Immature natural killer cell (primary cell): ENCODE data around the gene KCNT1. TPM values are rescaled to one million over a fixed set of nuclear protein-coding genes. Genes with fewer than 3 reads are reported as not detected.

Experiments used
- DNase-seq, 3 donors: peaks; one replicate each; pipeline ENCODE4 v3.0.0; 2022; ENCODE audit warnings: mixed read lengths in 1 of 3
- H3K27ac Mint-ChIP-seq, 6 donors: one replicate each; pipeline ENCODE4 v1.8.0; 2020; ENCODE audit warnings: mixed read lengths in 6 of 6, mild to moderate bottlenecking in 5 of 6, inconsistent platforms in 4 of 6, moderate library complexity in 3 of 6
- H3K27me3 Mint-ChIP-seq, 3 donors: one replicate each; pipeline ENCODE4 v1.8.0; 2020 to 2021; ENCODE audit warnings: low read depth in 3 of 3, mild to moderate bottlenecking in 3 of 3, mixed read lengths in 3 of 3, moderate library complexity in 3 of 3, inconsistent platforms in 1 of 3
- H3K36me3 Mint-ChIP-seq, 3 donors: one replicate each; pipeline ENCODE4 v1.8.0; 2020; ENCODE audit warnings: mixed read lengths in 3 of 3, inconsistent platforms in 2 of 3, mild to moderate bottlenecking in 2 of 3
- H3K4me1 Mint-ChIP-seq, 2 donors: one replicate each; pipeline ENCODE4 v1.8.0; 2020; ENCODE audit warnings: inconsistent platforms in 2 of 2, mild to moderate bottlenecking in 2 of 2, mixed read lengths in 2 of 2, moderate library complexity in 1 of 2
- H3K4me3 Mint-ChIP-seq, 5 donors: one replicate each; pipeline ENCODE4 v1.8.0; 2020; ENCODE audit warnings: mild to moderate bottlenecking in 5 of 5, mixed read lengths in 5 of 5, inconsistent platforms in 3 of 5, moderate library complexity in 3 of 5
- H3K9me3 Mint-ChIP-seq, 6 donors: one replicate each; pipeline ENCODE4 v1.8.0; 2020; ENCODE audit warnings: mild to moderate bottlenecking in 6 of 6, mixed read lengths in 6 of 6, inconsistent platforms in 4 of 6, moderate library complexity in 3 of 6
- polyA plus RNA-seq, 3 donors: library from polyadenylated mRNA; unstranded; fragments of 300-500 nt; fragmentation: Illumina TruSeq; gene quantifications; one replicate each; pipeline ENCODE4 v1.2.3, GENCODE V29; 2021

The KCNT1 gene
- polyA plus RNA-seq, 3 donors from 2014 or later = not detected

- Mint-ChIP-seq H3K4me1 (peaks cover 2 to 10% of the 10 kb centered on the region in 2 donors), H3K9me3 (peaks cover 3 to 13% (median 9%) of the 10 kb centered on the region in 6 donors), H3K4me3 (no peak overlapping the region), H3K36me3 (peaks cover 20 to 38% (median 37%) of the 10 kb centered on the region in 3 donors), H3K27me3 (peaks cover 0 to 4% (median 0%) of the 10 kb centered on the region in 3 donors), H3K27ac (no peak overlapping the region)
- no peak for DNase-seq
Measured at GRCh38 chr9:135828656-135829055, 126.7 kb downstream of the KCNT1 start.

GRCh38 chr9:135830496-135830895 lies 128.5 kb downstream of the KCNT1 start:
- no peak for DNase-seq
- Mint-ChIP-seq H3K36me3 (peaks cover 16 to 37% (median 33%) of the 10 kb centered on the region in 3 donors), H3K4me3 (no peak overlapping the region), H3K27ac (no peak overlapping the region), H3K9me3 (peaks cover 3 to 13% (median 9%) of the 10 kb centered on the region in 6 donors), H3K4me1 (peaks cover 2 to 10% of the 10 kb centered on the region in 2 donors), H3K27me3 (peaks cover 0 to 4% (median 0%) of the 10 kb centered on the region in 3 donors)

- peaks cover 2 to 10% of the 10 kb centered on the region in 2 donors for H3K4me1 Mint-ChIP-seq
- DNase-seq = no peak
- no peak overlapping the region for H3K4me3 Mint-ChIP-seq
- H3K36me3 Mint-ChIP-seq = peaks cover under 1 to 17% (median 6%) of the 10 kb centered on the region in 3 donors
- peaks cover 0 to 4% (median 0%) of the 10 kb centered on the region in 3 donors for H3K27me3 Mint-ChIP-seq
- peaks cover 0 to 4% (median under 1%) of the 10 kb centered on the region in 6 donors for H3K9me3 Mint-ChIP-seq
- H3K27ac Mint-ChIP-seq = no peak overlapping the region
Measured at GRCh38 chr9:135833864-135834263, 131.9 kb downstream of the KCNT1 start.

- Mint-ChIP-seq H3K4me3 (no peak overlapping the region), H3K27me3 (peaks cover 0 to 4% (median 0%) of the 10 kb centered on the region in 3 donors), H3K27ac (no peak overlapping the region), H3K9me3 (no peaks in the 10 kb centered on the region), H3K36me3 (peaks cover 0 to 9% (median 4%) of the 10 kb centered on the region in 3 donors), H3K4me1 (peaks cover 2 to 10% of the 10 kb centered on the region in 2 donors)
- no peak for DNase-seq
Measured at GRCh38 chr9:135835131-135835530, 133.1 kb downstream of the KCNT1 start.

GRCh38 chr9:135839516-135839915 lies 137.5 kb downstream of the KCNT1 start:
- H3K9me3 Mint-ChIP-seq = peaks cover 0 to 7% (median 5%) of the 10 kb centered on the region in 6 donors
- peaks cover 7 to 23% (median 14%) of the 10 kb centered on the region in 3 donors for H3K36me3 Mint-ChIP-seq
- DNase-seq = no peak
- H3K4me1 Mint-ChIP-seq = peaks cover 3 to 6% of the 10 kb centered on the region in 2 donors
- peaks cover 0 to 1% (median 0%) of the 10 kb centered on the region in 3 donors for H3K27me3 Mint-ChIP-seq
- no peak overlapping the region for H3K4me3 Mint-ChIP-seq
- no peak overlapping the region for H3K27ac Mint-ChIP-seq

- H3K4me1 Mint-ChIP-seq = peaks cover 3 to 6% of the 10 kb centered on the region in 2 donors
- peaks cover 0 to 11% (median 5%) of the 10 kb centered on the region in 6 donors for H3K9me3 Mint-ChIP-seq
- peaks cover 0 to 1% (median 0%) of the 10 kb centered on the region in 3 donors for H3K27me3 Mint-ChIP-seq
- DNase-seq = no peak
- no peak overlapping the region for H3K4me3 Mint-ChIP-seq
- peak overlapping the region in 1 of 6 donors; percentile 32 for H3K27ac Mint-ChIP-seq
- H3K36me3 Mint-ChIP-seq = peaks cover 12 to 26% (median 20%) of the 10 kb centered on the region in 3 donors
Measured at GRCh38 chr9:135840107-135840506, 138.1 kb downstream of the KCNT1 start.

- Mint-ChIP-seq H3K36me3 (peaks cover 13 to 30% (median 24%) of the 10 kb centered on the region in 3 donors), H3K27ac (peak overlapping the region in 1 of 6 donors; percentile 32), H3K9me3 (peaks cover 0 to 11% (median 5%) of the 10 kb centered on the region in 6 donors), H3K4me1 (peaks cover 3 to 6% of the 10 kb centered on the region in 2 donors), H3K4me3 (no peak overlapping the region), H3K27me3 (peaks cover 0 to 1% (median 0%) of the 10 kb centered on the region in 3 donors)
- DNase-seq = no peak
Measured at GRCh38 chr9:135840539-135840938, 138.6 kb downstream of the KCNT1 start.

Other genes starting within 250 kb of the KCNT1 start
- 1 to 10 TPM in 1 of 3 donors, under 1 TPM in 2; 0.29 to 1.2 (median 0.39) TPM for gene PPP1R26, start 222.4 kb upstream of the KCNT1 start, polyA plus RNA-seq
- gene MRPS2, start 201.5 kb upstream of the KCNT1 start, polyA plus RNA-seq = 10 to 100 TPM; 28.6 to 53.4 (median 32.9) TPM
- not detected for gene LCN1, start 180.7 kb upstream of the KCNT1 start, polyA plus RNA-seq
- not detected for gene OBP2A, start 156.1 kb upstream of the KCNT1 start, polyA plus RNA-seq
- not detected for gene PAEP, start 140.4 kb upstream of the KCNT1 start, polyA plus RNA-seq
- not detected for gene GLT6D1, start 62.6 kb upstream of the KCNT1 start, polyA plus RNA-seq
- not detected for gene LCN9, start 38.9 kb upstream of the KCNT1 start, polyA plus RNA-seq
- gene SOHLH1, start 2.7 kb upstream of the KCNT1 start, polyA plus RNA-seq = not detected
- 1 to 10 TPM in 2 of 3 donors, under 1 TPM in 1; 0.10 to 1.7 (median 1.1) TPM for gene CAMSAP1, start 205.4 kb downstream of the KCNT1 start, polyA plus RNA-seq